NCI-H460 (cell line): ENCODE measurements around the gene SHF. TPM values are rescaled to one million over a fixed set of nuclear protein-coding genes. Genes with fewer than 3 reads are reported as not detected.

Experiments
- DNase-seq: peaks from one replicate; pipeline ENCODE4 v3.0.0-alpha.2; 2016; ENCODE audit warnings: low read depth; ENCODE audit errors: extremely low read depth
- total RNA-seq: library from RNA; depleted of rRNA; stranded (reverse); fragments of >200 nt; shearing (Covaris generic); gene quantifications from 2 replicates; pipeline ENCODE4 v1.2.3, GENCODE V29; 2014

The SHF gene
- total RNA-seq, 1 experiment from 2014 or later = 1.4 TPM

DNA sequence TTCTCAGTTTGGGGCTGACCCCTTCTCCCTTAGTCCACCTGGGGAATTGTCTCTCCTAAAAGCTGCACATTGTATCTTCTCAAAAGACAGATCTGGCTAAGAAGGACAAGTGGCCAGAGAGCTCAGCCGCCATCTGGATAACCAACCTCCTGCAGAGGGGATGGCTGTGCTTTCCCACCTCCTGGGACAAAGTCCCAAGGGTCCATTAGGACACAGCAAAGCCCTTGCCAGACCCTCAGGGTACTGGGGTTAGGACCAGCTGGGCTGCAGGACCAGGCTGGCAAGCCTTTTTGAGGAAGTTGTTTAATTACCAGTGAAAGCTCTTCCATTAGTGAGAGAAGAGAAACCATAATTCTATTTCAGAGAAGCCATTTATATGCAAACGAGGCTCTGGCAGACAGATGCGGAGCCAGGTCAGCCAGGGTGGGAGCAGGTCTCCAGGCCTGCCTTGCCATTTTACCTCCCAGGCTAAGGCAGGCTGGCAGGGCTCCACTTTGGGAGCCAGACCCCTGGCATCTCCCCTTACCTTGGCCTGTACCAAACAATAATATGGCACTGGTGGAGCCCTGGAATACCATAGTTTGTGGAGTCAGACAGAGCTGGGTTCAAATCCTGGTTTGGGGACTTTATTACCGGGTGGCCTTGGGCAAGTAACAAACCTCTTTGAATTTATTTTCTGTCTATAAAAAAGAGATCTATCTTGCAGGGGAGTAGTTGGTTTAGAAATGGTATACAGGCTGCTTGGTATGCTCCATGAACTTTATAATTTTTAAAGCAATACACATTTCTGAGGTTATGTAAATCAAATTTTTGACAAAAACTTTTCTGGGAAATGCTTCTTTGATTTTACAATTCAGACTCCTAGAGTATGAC lies 17.9 kb downstream of the SHF start:
- DNase-seq = no peak

DNA sequence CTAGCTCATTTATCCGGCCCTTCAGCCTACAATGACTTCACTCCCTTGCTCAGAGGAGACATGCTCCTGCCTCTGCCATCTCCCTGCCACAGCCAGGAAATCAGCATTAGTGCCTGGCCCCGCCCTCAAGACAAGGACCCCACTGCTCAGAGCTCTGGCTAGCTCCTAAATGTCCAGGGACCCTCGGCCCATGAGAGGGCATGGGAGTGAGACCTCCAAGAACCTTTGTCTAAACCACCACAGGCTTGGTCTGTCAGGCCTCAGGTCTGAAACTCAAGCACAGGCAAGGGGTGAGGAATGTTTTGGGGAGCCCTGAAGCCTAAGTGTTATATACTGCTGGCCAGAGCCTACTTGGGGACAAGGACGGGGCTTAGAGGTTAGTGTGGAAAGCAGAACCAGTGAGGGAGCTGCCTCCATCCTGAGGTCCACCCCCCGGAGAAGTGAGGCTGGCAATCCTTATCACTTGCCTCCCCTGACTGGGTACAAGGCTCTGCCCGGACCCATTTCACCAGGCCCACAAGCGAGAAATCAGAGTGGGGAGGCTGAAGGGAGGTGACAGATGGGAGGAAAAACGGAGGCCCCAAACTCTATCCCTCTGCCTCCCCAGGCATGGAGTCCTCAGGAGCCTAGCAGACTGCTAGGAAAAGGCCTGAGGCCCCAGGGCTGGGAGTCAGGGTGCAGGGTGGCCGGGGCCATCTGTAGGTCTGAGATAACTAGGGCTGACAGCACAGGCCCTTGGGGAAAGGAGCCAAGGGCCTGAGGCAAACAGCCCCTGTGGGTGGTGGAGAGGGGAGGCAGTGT lies 18.8 kb downstream of the SHF start:
- DNase-seq = no peak

- no peak for DNase-seq
Observed at GRCh38 chr15:45168286-45168685, 19.5 kb downstream of the SHF start.

DNA sequence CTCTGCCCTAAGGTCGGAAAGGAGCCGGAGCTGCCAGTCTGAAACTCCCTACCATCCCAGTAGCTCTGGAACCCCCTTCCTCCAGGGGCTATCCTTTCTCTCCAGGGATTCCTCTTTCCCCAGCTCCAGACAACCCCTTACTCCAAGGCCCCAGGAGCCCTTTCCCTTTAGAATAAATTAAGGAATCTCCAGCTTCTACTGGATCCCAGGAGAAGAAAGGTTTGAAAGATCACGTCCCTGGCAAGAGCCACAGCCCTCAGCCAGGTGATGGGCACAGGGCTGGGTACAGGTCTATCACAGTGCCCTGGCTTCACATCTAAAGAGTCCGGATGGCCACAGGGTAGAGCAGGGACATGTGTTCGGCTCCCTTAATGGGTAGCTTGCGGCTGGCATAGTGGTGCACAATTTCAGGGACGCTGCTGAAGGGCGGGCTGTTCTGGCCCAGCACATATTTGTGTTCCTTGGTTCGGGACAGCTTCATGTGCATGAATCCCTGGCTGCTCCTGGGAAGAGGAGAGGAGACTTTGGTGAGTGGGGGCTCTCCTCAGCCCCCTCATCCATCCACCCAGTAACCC lies 20.0 kb downstream of the SHF start:
- DNase-seq = no peak

DNA sequence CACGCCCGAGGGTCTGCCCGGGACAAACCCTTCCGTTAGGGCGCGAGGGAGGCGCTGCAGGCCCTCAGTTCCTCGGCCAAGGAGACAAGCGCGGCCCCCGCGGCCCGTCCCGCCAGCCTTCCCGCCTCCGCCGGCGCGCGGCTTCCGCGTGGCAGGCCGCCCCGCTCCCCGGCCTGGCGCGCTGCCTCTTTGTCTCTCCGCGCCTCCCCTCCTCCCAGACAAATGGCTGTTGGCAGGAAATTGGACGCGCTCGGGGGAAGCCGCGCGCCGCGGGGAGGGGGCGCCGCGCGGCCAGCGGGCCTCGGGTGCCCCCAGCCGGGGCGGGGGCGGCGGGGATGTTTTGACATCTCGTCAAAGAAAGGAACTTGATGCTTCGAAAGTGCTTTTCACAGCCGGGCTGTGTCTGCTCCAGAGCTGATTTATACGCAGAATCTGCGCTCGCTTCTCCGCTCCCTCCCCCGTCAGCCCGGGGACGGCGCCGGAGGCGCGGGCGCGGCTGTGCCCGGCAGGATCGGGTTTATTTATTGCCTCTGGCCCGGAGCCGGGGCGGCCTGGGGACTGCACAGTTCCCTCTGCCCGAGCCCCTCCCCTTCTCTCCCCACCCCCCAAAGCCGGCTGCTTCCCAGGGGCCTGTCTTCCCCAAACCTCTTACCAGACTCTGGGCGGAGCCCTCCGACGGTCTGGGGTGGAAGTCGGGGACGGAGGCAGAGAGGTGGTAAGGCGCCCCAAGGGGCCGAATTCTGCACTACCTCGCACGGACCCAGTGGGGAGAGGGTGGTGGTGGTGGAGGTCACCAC lies 20.7 kb downstream of the SHF start:
- peak; percentile 83 for DNase-seq

- DNase-seq = no peak
Observed at GRCh38 chr15:45165536-45165935, 22.2 kb downstream of the SHF start.

- DNase-seq = no peak
Observed at GRCh38 chr15:45164914-45165313, 22.9 kb downstream of the SHF start.

DNA sequence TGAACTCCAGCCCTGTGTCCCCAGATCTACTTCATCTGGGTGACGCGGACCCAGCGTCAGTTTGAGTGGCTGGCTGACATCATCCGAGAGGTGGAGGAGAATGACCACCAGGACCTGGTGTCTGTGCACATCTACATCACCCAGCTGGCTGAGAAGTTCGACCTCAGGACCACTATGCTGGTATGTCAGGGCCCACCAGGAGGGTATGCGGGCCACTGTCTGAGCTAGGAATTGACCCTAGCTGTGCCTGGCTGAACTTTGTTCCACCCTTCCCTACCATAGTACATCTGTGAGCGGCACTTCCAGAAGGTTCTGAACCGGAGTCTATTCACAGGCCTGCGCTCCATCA lies 24.3 kb downstream of the SHF start:
- DNase-seq = no peak

DNA sequence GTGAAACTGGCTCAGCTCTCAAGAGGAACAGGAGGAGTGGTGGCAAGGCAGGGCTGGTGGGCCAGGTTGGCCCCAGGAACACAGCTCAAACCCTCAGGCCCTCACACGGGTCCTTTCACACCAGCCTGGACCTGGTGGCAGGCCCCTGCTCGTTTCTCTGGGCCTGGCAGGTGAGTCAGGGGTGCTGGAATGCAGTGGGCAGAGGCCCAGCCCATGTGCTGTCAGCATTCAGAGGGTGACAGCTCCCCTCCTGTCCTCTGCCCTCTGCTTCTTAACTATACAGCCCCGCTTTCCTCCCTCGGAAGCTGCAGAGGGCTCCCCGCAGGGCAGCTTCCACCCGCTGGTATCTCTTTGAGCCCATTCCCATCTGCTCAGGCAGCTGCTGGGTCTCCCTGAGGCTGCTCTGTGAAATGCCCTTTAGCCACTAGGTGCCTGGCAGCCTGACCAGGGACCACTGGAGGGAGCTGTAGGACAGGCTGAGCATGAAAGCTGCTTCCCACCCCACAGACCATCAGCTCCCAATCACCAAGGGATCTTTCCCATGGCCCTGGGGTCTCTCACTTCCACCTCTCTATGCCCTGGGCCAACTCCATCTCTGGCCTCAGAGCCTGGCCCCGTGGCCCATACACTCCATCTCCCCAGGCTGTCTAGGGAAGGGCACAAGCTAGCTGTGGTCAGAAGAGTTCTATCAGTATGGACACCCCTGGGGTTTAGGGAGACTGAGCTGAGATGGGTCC lies 24.8 kb downstream of the SHF start:
- DNase-seq = peak; percentile 73

- no peak for DNase-seq
Observed at GRCh38 chr15:45161666-45162065, 26.1 kb downstream of the SHF start.

- DNase-seq = no peak
Observed at GRCh38 chr15:45157974-45158373, 29.8 kb downstream of the SHF start.

DNA sequence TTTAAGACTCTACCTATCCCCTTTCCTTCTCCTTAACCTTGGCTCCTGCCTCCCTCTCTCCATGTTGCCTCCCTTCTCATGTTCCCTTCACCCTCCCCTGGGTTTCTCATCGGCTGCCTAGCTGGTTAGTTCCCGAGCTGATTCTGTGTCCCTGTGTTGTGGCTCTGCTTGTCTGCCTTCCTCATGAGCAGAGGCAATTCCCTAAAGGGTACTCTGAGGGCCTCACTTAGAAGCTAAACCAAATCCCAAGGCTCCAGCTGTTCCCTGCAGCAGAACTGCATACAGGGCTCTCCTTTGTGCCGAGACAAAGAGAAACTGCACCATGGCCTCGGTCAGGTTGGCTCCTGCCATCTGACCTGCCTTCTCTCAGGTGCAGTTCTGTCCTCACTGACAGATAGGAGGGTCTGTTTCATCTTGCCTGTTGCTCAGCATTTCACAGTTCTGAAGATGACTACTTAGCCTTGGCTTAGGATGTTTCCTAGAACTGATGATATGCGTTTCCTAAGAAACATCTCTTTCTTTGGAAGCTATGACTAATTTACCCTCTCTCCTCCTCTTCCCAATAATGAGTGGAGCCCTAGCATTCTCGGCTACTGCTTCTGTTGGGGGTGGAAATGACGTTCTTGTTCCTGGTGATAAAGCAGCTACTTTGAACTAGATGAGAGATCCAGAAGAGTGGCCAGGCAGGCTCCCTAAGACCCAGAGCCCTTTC lies 30.9 kb downstream of the SHF start:
- DNase-seq = no peak

GRCh38 chr15:45155739-45156138 lies 32.0 kb downstream of the SHF start:
- DNase-seq = no peak

DNA sequence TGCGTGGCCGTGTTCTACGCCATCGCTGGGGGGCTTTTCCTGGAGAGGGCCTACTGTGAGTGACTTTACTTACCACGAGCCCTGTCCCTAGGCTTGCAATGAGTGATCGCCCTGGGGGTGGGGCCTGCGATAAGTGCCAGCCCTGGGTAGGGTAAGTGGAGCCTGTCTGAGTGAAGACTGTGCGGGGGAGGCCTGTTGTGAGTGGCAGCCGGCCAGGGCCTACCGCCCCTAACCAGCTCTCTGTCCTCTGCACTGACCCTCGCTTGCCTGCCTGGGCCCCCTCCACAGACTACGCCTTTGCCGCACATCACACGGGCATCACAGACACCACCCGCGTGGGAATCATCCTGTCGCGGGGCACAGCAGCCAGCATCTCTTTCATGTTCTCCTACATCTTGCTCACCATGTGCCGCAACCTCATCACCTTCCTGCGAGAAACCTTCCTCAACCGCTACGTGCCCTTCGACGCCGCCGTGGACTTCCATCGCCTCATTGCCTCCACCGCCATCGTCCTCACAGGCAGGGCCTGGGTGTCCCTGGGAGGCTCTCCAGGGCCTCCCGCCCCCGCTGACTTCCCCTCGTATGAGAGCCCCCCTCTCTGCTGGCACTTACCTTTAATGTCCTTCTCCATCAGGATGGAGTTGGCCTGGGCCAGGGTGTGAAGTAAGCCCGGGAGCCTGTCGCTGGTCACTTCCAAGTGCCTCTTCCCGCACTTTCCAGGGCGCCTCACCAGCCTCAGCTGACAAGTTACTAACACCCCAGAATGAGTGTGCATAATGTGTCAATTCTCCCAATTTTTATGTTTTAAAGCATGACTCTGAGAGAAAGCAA lies 35.6 kb downstream of the SHF start:
- DNase-seq = no peak

- no peak for DNase-seq
Observed at GRCh38 chr15:45150997-45151396, 36.8 kb downstream of the SHF start.

- no peak for DNase-seq
Observed at GRCh38 chr15:45150481-45150880, 37.3 kb downstream of the SHF start.

DNA sequence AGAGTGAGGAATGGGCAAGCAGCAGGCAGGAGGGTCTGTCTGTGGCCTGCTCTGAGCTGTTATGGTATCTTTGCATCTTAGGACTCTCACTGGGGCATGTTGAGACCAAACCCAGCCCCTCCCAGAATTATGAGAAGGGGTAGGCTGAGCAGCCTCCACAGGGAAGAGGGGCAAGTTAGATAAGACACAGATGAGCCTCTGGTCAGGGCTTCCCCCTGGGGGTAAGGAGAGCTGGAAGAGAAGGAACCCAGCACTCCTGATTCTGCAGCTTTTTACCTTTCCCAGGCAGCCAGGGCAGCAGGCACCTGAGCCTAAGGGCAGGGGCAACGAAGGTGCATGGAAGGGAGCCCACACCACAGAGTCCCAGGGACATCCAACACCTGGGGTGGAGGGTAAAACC lies 38.7 kb downstream of the SHF start:
- DNase-seq = no peak
